CD4-positive, alpha-beta memory T cell (primary cell): ENCODE results near the gene LDLRAD4. TPM values are rescaled to one million over a fixed set of nuclear protein-coding genes. Genes with fewer than 3 reads are reported as not detected.
"Not testable (repeated sequence)": the region's sequence is repeated elsewhere in the genome, so short reads cannot be mapped to it uniquely, and the experiment has no call there.

Experiments used
- CTCF ChIA-PET: fragments of 350-600 bp; sonication (Branson Sonifier 250); formaldehyde crosslinking; loops from one replicate; lab custom pipeline; 2021; ENCODE audit warnings: inconsistent platforms; ENCODE audit not compliant: partially characterized antibody; lab: Charles Lee
- POLR2A ChIA-PET: fragments of 350-600 bp; sonication (Branson Sonifier 250); formaldehyde crosslinking; loops from one replicate; lab custom pipeline; 2021; ENCODE audit not compliant: partially characterized antibody; lab: Charles Lee
- DNase-seq, 5 donors: peaks; one replicate each; pipeline versions ENCODE4 v3.0.0 to v3.0.0-alpha.2; 2020 to 2022; ENCODE audit warnings: mixed read lengths in 1 of 5
- H3K27ac ChIP-seq: one replicate; pipeline ENCODE4 v1.7.0; 2013; ENCODE audit warnings: low read depth, low read length
- H3K27me3 ChIP-seq: 2 replicates; pipeline ENCODE4 v1.7.0; 2013; ENCODE audit warnings: mild to moderate bottlenecking, low read length, moderate library complexity; ENCODE audit not compliant: insufficient read depth
- H3K36me3 ChIP-seq: 2 replicates; pipeline ENCODE4 v1.7.0; 2013; ENCODE audit warnings: mild to moderate bottlenecking, low read length, moderate library complexity; ENCODE audit not compliant: insufficient read depth
- H3K4me1 ChIP-seq: 2 replicates; pipeline ENCODE4 v1.7.0; 2013; ENCODE audit warnings: mild to moderate bottlenecking, low read length, moderate library complexity; ENCODE audit not compliant: insufficient read depth
- H3K4me3 ChIP-seq, 2 donors: one replicate each; pipeline ENCODE4 v1.7.0; 2013; ENCODE audit warnings: low read length in 2 of 2, mild to moderate bottlenecking in 1 of 2
- H3K9me3 ChIP-seq, 2 donors: one replicate each; pipeline ENCODE4 v1.7.0; 2013; ENCODE audit warnings: low read length in 2 of 2, control low read depth in 1 of 2; ENCODE audit not compliant: control insufficient read depth in 1 of 2
- H3K27ac Mint-ChIP-seq, 7 donors: one replicate each; pipeline ENCODE4 v1.8.0; 2020 to 2021; ENCODE audit warnings: mixed read lengths in 7 of 7, mild to moderate bottlenecking in 6 of 7, inconsistent platforms in 3 of 7, moderate library complexity in 3 of 7
- H3K27me3 Mint-ChIP-seq, 2 donors: one replicate each; pipeline ENCODE4 v1.8.0; 2020 to 2021; ENCODE audit warnings: mixed read lengths in 2 of 2
- H3K36me3 Mint-ChIP-seq, 2 donors: one replicate each; pipeline ENCODE4 v1.8.0; 2020 to 2021; ENCODE audit warnings: mixed read lengths in 2 of 2, inconsistent platforms in 1 of 2, mild to moderate bottlenecking in 1 of 2
- H3K4me1 Mint-ChIP-seq, 4 donors: one replicate each; pipeline ENCODE4 v1.8.0; 2020 to 2021; ENCODE audit warnings: mixed read lengths in 4 of 4, mild to moderate bottlenecking in 1 of 4
- H3K4me3 Mint-ChIP-seq, 8 donors: one replicate each; pipeline ENCODE4 v1.8.0; 2020 to 2021; ENCODE audit warnings: mixed read lengths in 8 of 8, mild to moderate bottlenecking in 7 of 8, moderate library complexity in 6 of 8, inconsistent platforms in 3 of 8
- H3K9me3 Mint-ChIP-seq, 8 donors: one replicate each; pipeline ENCODE4 v1.8.0; 2020 to 2021; ENCODE audit warnings: mixed read lengths in 8 of 8, mild to moderate bottlenecking in 5 of 8, inconsistent platforms in 3 of 8, moderate library complexity in 1 of 8
- intact Hi-C: fragments of 100-400 bp; cut with micrococcal nuclease; formaldehyde crosslinking; loops from one replicate; pipeline ENCODE4 v1.15.1; 2023
- microRNA-seq: library from miRNA; unstranded; fragments of <30 nt; microRNA quantifications from one replicate; pipeline ENCODE4 v1.2.0, GENCODE V29; 2021; ENCODE audit warnings: borderline replicate concordance, borderline number of aligned reads, borderline microRNAs expressed, mixed read lengths
- polyA plus RNA-seq, 2 donors: library from polyadenylated mRNA; unstranded; fragments of 300-500 nt; fragmentation: Illumina TruSeq; gene quantifications; one replicate each; pipeline ENCODE4 v1.2.3, GENCODE V29; 2021
- total RNA-seq, 2 experiments: library from RNA; stranded (reverse); gene quantifications; one replicate each; pipeline ENCODE4 v1.2.3, GENCODE V29; 2021

The LDLRAD4 gene
- total and polyA plus RNA-seq, 4 experiments from 2014 or later, result 17.4 to 63.0 (median 36.6) TPM

- CTCF ChIA-PET, H3K27ac ChIP-seq, H3K27ac Mint-ChIP-seq, H3K36me3 ChIP-seq, H3K4me1 ChIP-seq, H3K27me3 ChIP-seq, H3K4me3 ChIP-seq, H3K9me3 ChIP-seq, H3K4me3 Mint-ChIP-seq, intact Hi-C loops, H3K27me3 Mint-ChIP-seq, POLR2A ChIA-PET, DNase-seq: not testable (repeated sequence)
- H3K9me3 Mint-ChIP-seq, result peaks cover 0 to 41% (median 14%) of the 10 kb centered on the region in 8 donors
- H3K4me1 Mint-ChIP-seq, result peaks cover 11 to 26% (median 15%) of the 10 kb centered on the region in 4 donors
- H3K36me3 Mint-ChIP-seq, result peaks cover 7 to 21% of the 10 kb centered on the region in 2 donors
These were observed 476.8 kb downstream of the LDLRAD4 start for GRCh38 chr18:13695337-13695736.

DNA sequence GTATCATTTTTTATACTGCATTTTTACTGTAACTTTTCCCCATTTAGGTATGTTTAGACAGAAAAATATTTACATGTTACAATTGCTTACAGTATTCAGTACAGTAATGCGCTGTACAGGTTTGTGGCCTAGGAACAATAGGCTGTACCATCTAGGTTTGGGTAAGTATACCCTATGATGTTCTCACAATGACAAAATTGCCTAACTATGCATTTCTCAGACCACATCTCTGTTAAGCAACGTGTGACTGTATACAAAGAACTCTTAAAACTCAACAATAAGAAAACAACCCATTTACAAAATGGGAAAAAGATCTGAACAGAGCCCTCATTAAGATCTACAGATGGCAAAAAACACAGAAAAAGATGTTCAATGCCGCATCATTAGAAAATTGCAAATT lies 478.4 kb downstream of the LDLRAD4 start:
- no peaks in the 10 kb centered on the region for H3K27me3 ChIP-seq
- Mint-ChIP-seq H3K27ac (no peak overlapping the region), H3K9me3 (peaks cover 0 to 48% (median 19%) of the 10 kb centered on the region in 8 donors), H3K27me3 (no peaks in the 10 kb centered on the region), H3K4me1 (peaks cover 5 to 22% (median 13%) of the 10 kb centered on the region in 4 donors), H3K36me3 (peaks cover 13 to 28% of the 10 kb centered on the region in 2 donors), H3K4me3 (no peak overlapping the region)
- intact Hi-C loops, result no loop called here
- ChIA-PET CTCF (no interaction called here), POLR2A (no interaction called here)
- no peak overlapping the region for H3K4me3 ChIP-seq
- no peaks in the 10 kb centered on the region for H3K36me3 ChIP-seq
- no peaks in the 10 kb centered on the region for H3K4me1 ChIP-seq
- no peaks in the 10 kb centered on the region for H3K9me3 ChIP-seq
- DNase-seq, result no peak
- no peak overlapping the region for H3K27ac ChIP-seq

GRCh38 chr18:13700153-13700552 lies 481.6 kb downstream of the LDLRAD4 start:
- peaks cover 5 to 16% (median 11%) of the 10 kb centered on the region in 4 donors for H3K4me1 Mint-ChIP-seq
- intact Hi-C loops, result no loop called here
- no peak overlapping the region for H3K4me3 Mint-ChIP-seq
- DNase-seq, result no peak
- no peak overlapping the region for H3K4me3 ChIP-seq
- no peak overlapping the region for H3K27ac ChIP-seq
- H3K9me3 ChIP-seq, result no peaks in the 10 kb centered on the region
- ChIA-PET CTCF (no interaction called here), POLR2A (no interaction called here)
- H3K9me3 Mint-ChIP-seq, result peaks cover 0 to 44% (median 27%) of the 10 kb centered on the region in 8 donors
- H3K36me3 Mint-ChIP-seq, result peaks cover 20 to 43% of the 10 kb centered on the region in 2 donors
- H3K27me3 Mint-ChIP-seq, result no peaks in the 10 kb centered on the region
- no peaks in the 10 kb centered on the region for H3K27me3 ChIP-seq
- no peak overlapping the region for H3K27ac Mint-ChIP-seq
- no peaks in the 10 kb centered on the region for H3K36me3 ChIP-seq
- H3K4me1 ChIP-seq, result no peaks in the 10 kb centered on the region

Small RNA genes within 50 kb of the gene (microRNA-seq; reads per million reads assigned to microRNA genes)
- 0.96 reads per million for gene MIR4526
- not detected for gene MIR5190

Other genes with a start within 250 kb of the LDLRAD4 start
- gene CEP192, start 227.4 kb upstream of the LDLRAD4 start, total RNA-seq, result 10 to 100 TPM; 42.5 to 45.5 TPM
- 1 to 10 TPM; 3.3 to 9.6 TPM for gene CEP192, start 227.4 kb upstream of the LDLRAD4 start, polyA plus RNA-seq